H9 (cell line): ENCODE measurements around the gene LYZL6. TPM values are rescaled to one million over a fixed set of nuclear protein-coding genes. Genes with fewer than 3 reads are reported as not detected.
A peak's percentile ranks its signal among the peaks of the same experiment; 100 is the strongest.

Source experiments
- DNase-seq: peaks from one replicate; pipeline ENCODE4 v3.0.0-alpha.2; 2017
- H2AFZ ChIP-seq: one replicate; pipeline ENCODE4 v1.6.1; 2013; ENCODE audit warnings: mild to moderate bottlenecking, low read length, control low read depth, moderate library complexity
- H2AK5ac ChIP-seq: 2 replicates; pipeline ENCODE4 v1.6.1; 2013; ENCODE audit warnings: low read length, control low read depth, mixed read lengths; ENCODE audit not compliant: insufficient read length
- H2BK120ac ChIP-seq: one replicate; pipeline ENCODE4 v1.6.1; 2013; ENCODE audit warnings: low read depth, mild to moderate bottlenecking, low read length, control low read depth, inconsistent platforms; ENCODE audit not compliant: poor library complexity, severe bottlenecking
- H2BK12ac ChIP-seq: 2 replicates; pipeline ENCODE4 v1.6.1; 2013; ENCODE audit warnings: low read length, control low read depth, mixed read lengths, low read depth; ENCODE audit not compliant: insufficient read length
- H2BK15ac ChIP-seq: 2 replicates; pipeline ENCODE4 v1.6.1; 2013; ENCODE audit warnings: low read depth, low read length, control low read depth
- H2BK20ac ChIP-seq: one replicate; pipeline ENCODE4 v1.6.1; 2013; ENCODE audit warnings: low read depth, mild to moderate bottlenecking, low read length, control low read depth, inconsistent platforms; ENCODE audit not compliant: poor library complexity, severe bottlenecking
- H2BK5ac ChIP-seq: 2 replicates; pipeline ENCODE4 v1.6.1; 2013; ENCODE audit warnings: low read length, control low read depth, mixed read lengths; ENCODE audit not compliant: insufficient read length
- H3K14ac ChIP-seq: 2 replicates; pipeline ENCODE4 v1.6.1; 2013; ENCODE audit warnings: low read length, control low read depth; ENCODE audit not compliant: insufficient read depth
- H3K18ac ChIP-seq: 2 replicates; pipeline ENCODE4 v1.6.1; 2013; ENCODE audit warnings: low read depth, mild to moderate bottlenecking, mixed read lengths, low read length, control low read depth; ENCODE audit not compliant: insufficient read length
- H3K23ac ChIP-seq: 2 replicates; pipeline ENCODE4 v1.6.1; 2013; ENCODE audit warnings: low read length, control low read depth, mixed read lengths, low read depth; ENCODE audit not compliant: insufficient read length
- H3K23me2 ChIP-seq: 2 replicates; pipeline ENCODE4 v1.6.1; 2013; ENCODE audit warnings: low read depth, mild to moderate bottlenecking, mixed read lengths, low read length, control low read depth; ENCODE audit not compliant: insufficient read length, poor library complexity, severe bottlenecking
- H3K27ac ChIP-seq: 2 replicates; pipeline ENCODE4 v1.5.1; 2013; ENCODE audit warnings: low read length, control low read depth, mixed read lengths, low read depth; ENCODE audit not compliant: insufficient read length
- H3K27me3 ChIP-seq: 2 replicates; pipeline ENCODE4 v1.6.1; 2013; ENCODE audit warnings: low read length, control low read depth, inconsistent platforms; ENCODE audit not compliant: insufficient read depth
- H3K4ac ChIP-seq: 2 replicates; pipeline ENCODE4 v1.6.1; 2013; ENCODE audit warnings: low read depth, mild to moderate bottlenecking, control low read depth, inconsistent platforms, low read length, moderate library complexity
- H3K4me1 ChIP-seq: 2 replicates; pipeline ENCODE4 v1.6.1; 2013; ENCODE audit warnings: low read length, control low read depth, inconsistent platforms; ENCODE audit not compliant: insufficient read depth
- H3K4me2 ChIP-seq: 2 replicates; pipeline ENCODE4 v1.6.1; 2013; ENCODE audit warnings: low read length, control low read depth, mixed read lengths; ENCODE audit not compliant: insufficient read length, insufficient read depth
- H3K56ac ChIP-seq: 2 replicates; pipeline ENCODE4 v1.6.1; 2013; ENCODE audit warnings: low read depth, mild to moderate bottlenecking, mixed read lengths, low read length, control low read depth; ENCODE audit not compliant: insufficient read length
- H3K79me1 ChIP-seq: 2 replicates; pipeline ENCODE4 v1.6.1; 2013; ENCODE audit warnings: low read depth, mild to moderate bottlenecking, moderate library complexity, low read length, control low read depth, inconsistent platforms; ENCODE audit not compliant: insufficient read depth, poor library complexity, severe bottlenecking
- H3K79me2 ChIP-seq: 2 replicates; pipeline ENCODE4 v1.6.1; 2013; ENCODE audit warnings: low read length, control low read depth, inconsistent platforms; ENCODE audit not compliant: insufficient read depth
- H3K9ac ChIP-seq: 2 replicates; pipeline ENCODE4 v1.6.1; 2013; ENCODE audit warnings: low read length, control low read depth, mixed read lengths; ENCODE audit not compliant: insufficient read length; ENCODE audit errors: extremely low read depth
- H3K9me3 ChIP-seq: one replicate; pipeline ENCODE4 v1.6.1; 2013; ENCODE audit warnings: low read depth, low read length, inconsistent platforms; ENCODE audit not compliant: control insufficient read depth
- H3T11ph ChIP-seq: one replicate; pipeline ENCODE4 v1.6.1; 2013; ENCODE audit warnings: mild to moderate bottlenecking, low read length, control low read depth, inconsistent platforms
- H4K20me1 ChIP-seq: one replicate; pipeline ENCODE4 v1.6.1; 2013; ENCODE audit not compliant: control insufficient read depth, insufficient read length, insufficient read depth
- H4K5ac ChIP-seq: 2 replicates; pipeline ENCODE4 v1.6.1; 2013; ENCODE audit warnings: low read depth, mild to moderate bottlenecking, mixed read lengths, low read length, control low read depth; ENCODE audit not compliant: insufficient read length
- H4K8ac ChIP-seq: replicated peaks from 2 replicates; pipeline ENCODE4 v1.6.1; 2013; ENCODE audit warnings: low read length, control low read depth, mixed read lengths, low read depth; ENCODE audit not compliant: insufficient read length
- H4K91ac ChIP-seq: 2 replicates; pipeline ENCODE4 v1.6.1; 2013; ENCODE audit warnings: low read depth, mild to moderate bottlenecking, moderate library complexity, mixed read lengths, low read length, control low read depth; ENCODE audit not compliant: insufficient read length
- H3K27ac Mint-ChIP-seq, 3 experiments: 2 replicates in 2 of 3; 3 replicates in 1 of 3; pipeline ENCODE4 v1.8.0; 2020 to 2021; ENCODE audit warnings: mixed read lengths in 3 of 3, mild to moderate bottlenecking in 1 of 3, moderate library complexity in 1 of 3
- H3K27me3 Mint-ChIP-seq: 2 replicates; pipeline ENCODE4 v1.8.0; 2021; ENCODE audit warnings: low read depth, mild to moderate bottlenecking, moderate library complexity, mixed read lengths
- H3K36me3 Mint-ChIP-seq, 3 experiments: 2 replicates in 2 of 3; 3 replicates in 1 of 3; pipeline ENCODE4 v1.8.0; 2020 to 2021; ENCODE audit warnings: low read depth in 3 of 3, mixed read lengths in 3 of 3; ENCODE audit not compliant: insufficient read depth in 1 of 3
- H3K4me1 Mint-ChIP-seq, 2 experiments: 2 replicates each; pipeline ENCODE4 v1.8.0; 2020; ENCODE audit warnings: mixed read lengths in 2 of 2
- H3K4me3 Mint-ChIP-seq, 2 experiments: 2 replicates in 1 of 2; 3 replicates in 1 of 2; pipeline ENCODE4 v1.8.0; 2020 to 2021; ENCODE audit warnings: mild to moderate bottlenecking in 2 of 2, mixed read lengths in 2 of 2, moderate library complexity in 1 of 2
- H3K9me3 Mint-ChIP-seq, 2 experiments: 2 replicates in 1 of 2; 3 replicates in 1 of 2; pipeline ENCODE4 v1.8.0; 2020; ENCODE audit warnings: mild to moderate bottlenecking in 2 of 2, mixed read lengths in 2 of 2, moderate library complexity in 1 of 2
- WGBS: extraction: QIAGEN DNeasy Blood & Tissue Kit; methylation state at CpG from one replicate; pipeline ENCODE4 v1.1.7; 2013; ENCODE audit warnings: missing lambda C conversion rate, low lambda C conversion rate, mixed read lengths; ENCODE audit not compliant: insufficient read length; ENCODE audit errors: extremely low coverage; 5-methylcytosine and 5-hydroxymethylcytosine counted together
- total RNA-seq: library from RNA; stranded (reverse); gene quantifications from 2 replicates; pipeline ENCODE4 v1.2.1, GENCODE V29; 2021
- TF ChIP-seq, protein P1 (sequence below): fragments of 200-600 bp; sonication (generic); conservative IDR thresholded peaks from 3 replicates; pipeline ENCODE4 v1.8.0; 2021; ENCODE audit warnings: antibody characterized with exemption, mild to moderate bottlenecking

The LYZL6 gene
- total RNA-seq, 1 experiment from 2014 or later: not detected

DNA sequence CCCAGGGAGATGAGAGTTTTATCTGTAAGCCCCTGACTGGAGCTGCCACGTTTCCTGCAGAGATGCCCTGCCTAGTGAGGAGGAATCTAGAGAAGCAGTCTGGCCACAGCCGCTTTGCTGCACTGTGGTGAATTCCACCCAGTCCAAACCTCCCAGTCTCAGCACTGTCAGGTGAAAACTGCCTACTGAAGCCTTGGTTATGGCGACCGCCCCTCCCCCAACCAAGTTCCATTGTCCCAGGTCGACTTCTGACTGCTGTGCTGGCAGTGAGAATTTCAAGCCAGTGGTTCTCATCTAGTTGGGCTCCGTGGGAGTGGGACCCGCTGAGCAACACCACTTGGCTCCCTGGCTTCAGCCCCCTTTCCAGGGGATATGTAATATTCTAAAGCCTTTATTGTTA is 10.2 kb upstream of the LYZL6 start:
- Histone ChIP-seq H4K5ac (no peak overlapping the region), H3K9me3 (no peaks in the 10 kb centered on the region), H4K20me1 (no peaks in the 10 kb centered on the region), H3K79me2 (no peaks in the 10 kb centered on the region), H2BK5ac (no peak overlapping the region), H3K23ac (no peak overlapping the region), H3K4me2 (no peak overlapping the region), H2BK20ac (no peak overlapping the region), H3K56ac (no peak overlapping the region), H2BK12ac (no peak overlapping the region), H4K91ac (no peak overlapping the region), H3K27ac (no peak overlapping the region), H3K27me3 (no peaks in the 10 kb centered on the region), H2AFZ (no peak overlapping the region), H2AK5ac (no peak overlapping the region), H2BK120ac (no peak overlapping the region), H3K9ac (no peak overlapping the region), H3K23me2 (no peaks in the 10 kb centered on the region), H3K79me1 (no peaks in the 10 kb centered on the region), H3T11ph (no peak overlapping the region), H3K18ac (peak overlapping the region; percentile 80), H2BK15ac (no peak overlapping the region; the same call in 1 of the 2 replicates), H3K14ac (peak overlapping the region; percentile 63), H4K8ac (no peak overlapping the region), H3K4me1 (no peaks in the 10 kb centered on the region; the same call in 1 of the 2 replicates), H3K4ac (no peak overlapping the region)
- no CpG with 5 or more reads among the region's 7 CpGs for WGBS
- Mint-ChIP-seq H3K9me3 (no peaks in the 10 kb centered on the region), H3K27me3 (peaks cover 6% of the 10 kb centered on the region), H3K36me3 (no peaks in the 10 kb centered on the region), H3K4me1 (peaks cover 13 to 14% of the 10 kb centered on the region in 2 experiments), H3K4me3 (no peak overlapping the region), H3K27ac (peak overlapping the region in 1 of 3 experiments; percentile 56; a peak in 1 of 7 replicates)
- TF ChIP-seq, protein P1, sequence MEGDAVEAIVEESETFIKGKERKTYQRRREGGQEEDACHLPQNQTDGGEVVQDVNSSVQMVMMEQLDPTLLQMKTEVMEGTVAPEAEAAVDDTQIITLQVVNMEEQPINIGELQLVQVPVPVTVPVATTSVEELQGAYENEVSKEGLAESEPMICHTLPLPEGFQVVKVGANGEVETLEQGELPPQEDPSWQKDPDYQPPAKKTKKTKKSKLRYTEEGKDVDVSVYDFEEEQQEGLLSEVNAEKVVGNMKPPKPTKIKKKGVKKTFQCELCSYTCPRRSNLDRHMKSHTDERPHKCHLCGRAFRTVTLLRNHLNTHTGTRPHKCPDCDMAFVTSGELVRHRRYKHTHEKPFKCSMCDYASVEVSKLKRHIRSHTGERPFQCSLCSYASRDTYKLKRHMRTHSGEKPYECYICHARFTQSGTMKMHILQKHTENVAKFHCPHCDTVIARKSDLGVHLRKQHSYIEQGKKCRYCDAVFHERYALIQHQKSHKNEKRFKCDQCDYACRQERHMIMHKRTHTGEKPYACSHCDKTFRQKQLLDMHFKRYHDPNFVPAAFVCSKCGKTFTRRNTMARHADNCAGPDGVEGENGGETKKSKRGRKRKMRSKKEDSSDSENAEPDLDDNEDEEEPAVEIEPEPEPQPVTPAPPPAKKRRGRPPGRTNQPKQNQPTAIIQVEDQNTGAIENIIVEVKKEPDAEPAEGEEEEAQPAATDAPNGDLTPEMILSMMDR: no peak
- DNase-seq: peak; percentile 53
